ENCODE data around the gene OR1J1. TPM values are rescaled to one million over a fixed set of nuclear protein-coding genes. Genes with fewer than 3 reads are reported as not detected.

Gene OR1J1
- total RNA-seq, 1 experiment from 2014 or later = not detected

DNA sequence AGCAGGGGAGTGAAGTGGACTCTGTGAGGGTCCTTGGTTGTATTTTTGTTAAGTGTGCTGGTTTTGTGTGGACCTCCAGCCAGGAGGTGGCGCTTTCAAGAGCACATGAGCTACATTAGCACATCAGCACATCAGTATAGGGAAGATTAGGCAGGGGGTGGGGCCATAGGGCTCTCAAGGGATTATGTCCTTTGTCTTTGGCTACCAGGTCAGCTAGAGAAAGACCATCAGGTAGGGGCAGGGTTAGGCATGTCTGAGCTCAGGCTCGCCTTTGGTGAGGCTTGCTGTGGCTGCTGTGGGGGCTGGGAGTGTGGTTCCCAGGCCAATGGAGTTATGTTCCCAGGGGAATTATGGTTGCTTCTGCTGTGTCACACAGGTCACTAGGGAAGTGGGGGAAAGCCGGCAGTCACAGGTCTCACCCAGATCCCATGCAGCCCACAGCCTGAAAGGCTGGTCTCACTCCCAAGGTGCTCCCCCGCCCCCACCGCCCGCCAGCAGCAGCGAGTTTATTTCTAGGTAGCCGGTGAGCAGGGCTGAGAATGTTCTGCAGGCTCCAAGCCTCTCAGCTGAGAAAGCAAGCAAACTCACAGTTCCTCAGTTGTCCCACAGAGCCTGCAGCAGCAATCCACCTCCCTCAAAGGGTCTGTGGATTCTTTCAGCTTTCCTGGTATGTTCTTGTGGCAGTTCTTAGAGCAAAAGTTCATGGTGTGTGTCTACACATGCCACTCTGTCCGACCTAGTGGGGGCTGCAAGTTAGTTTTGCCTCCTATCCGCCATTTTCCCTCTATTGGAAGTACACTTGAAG, 13.7 kb downstream of the OR1J1 start:
- Histone ChIP-seq H3K9me3 (ENCODE audit: low read length) (no peaks in the 10 kb centered on the region), H3K4me1 (ENCODE audit: low read length) (peaks cover 6% of the 10 kb centered on the region; the same call in 1 of the 2 replicates), H3K36me3 (ENCODE audit: insufficient read depth, low read length) (no peaks in the 10 kb centered on the region), H3K4me2 (ENCODE audit: low read depth, low read length, poor library complexity, severe bottlenecking) (peak overlapping the region; percentile 68), H3K27me3 (ENCODE audit: low read length) (no peaks in the 10 kb centered on the region), H2AFZ (ENCODE audit: low read length) (peak overlapping the region; percentile 56), H3K9me2 (replicated peaks; ENCODE audit: insufficient read depth, low read length) (no peaks in the 10 kb centered on the region), H3K79me2 (ENCODE audit: low read length) (no peaks in the 10 kb centered on the region), H3K4me3 (ENCODE audit: low read length) (peak overlapping the region; percentile 58; the same call in 1 of the 2 replicates), H4K20me1 (ENCODE audit: insufficient read depth, low read depth, low read length) (no peaks in the 10 kb centered on the region), H3K27ac (ENCODE audit: low read length) (no peak overlapping the region), H3K9ac (ENCODE audit: low read length) (peak overlapping the region; percentile 40)
- peak; percentile 71 for DNase-seq

DNA sequence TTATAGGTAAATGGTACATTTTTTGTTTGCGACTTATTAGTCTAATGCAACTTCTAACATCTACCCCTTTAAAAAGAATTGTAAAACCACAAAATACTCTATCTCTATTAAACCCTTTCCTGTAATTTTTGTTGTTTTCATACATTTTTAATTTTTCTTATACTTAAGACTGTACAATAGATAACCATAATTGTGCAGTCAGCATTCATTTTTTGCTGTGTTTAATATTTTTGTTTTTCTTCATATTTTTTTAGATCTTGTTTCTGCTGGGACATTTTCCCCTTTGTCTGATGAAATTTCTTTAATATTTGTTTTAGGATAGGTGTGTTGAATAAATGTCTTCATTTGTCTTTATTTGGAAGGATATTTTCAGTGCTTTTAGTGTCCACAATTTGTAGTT, 19.9 kb downstream of the OR1J1 start:
- no peaks in the 10 kb centered on the region for H3K36me3 ChIP-seq (ENCODE audit: insufficient read depth, low read length)
- DNase-seq = no peak
- H3K4me3 ChIP-seq (ENCODE audit: low read length) = no peak overlapping the region
- no peaks in the 10 kb centered on the region for H3K79me2 ChIP-seq (ENCODE audit: low read length)
- no peaks in the 10 kb centered on the region for H4K20me1 ChIP-seq (ENCODE audit: insufficient read depth, low read depth, low read length)
- H3K4me2 ChIP-seq (ENCODE audit: low read depth, low read length, poor library complexity, severe bottlenecking) = no peak overlapping the region
- no peak overlapping the region for H3K27ac ChIP-seq (ENCODE audit: low read length)
- H3K9ac ChIP-seq (ENCODE audit: low read length) = no peak overlapping the region
- no peaks in the 10 kb centered on the region for H3K9me3 ChIP-seq (ENCODE audit: low read length)
- no peaks in the 10 kb centered on the region for H3K4me1 ChIP-seq (ENCODE audit: low read length)
- H3K9me2 ChIP-seq (replicated peaks; ENCODE audit: insufficient read depth, low read length) = no peaks in the 10 kb centered on the region
- no peak overlapping the region for H2AFZ ChIP-seq (ENCODE audit: low read length)
- no peaks in the 10 kb centered on the region; the same call in 1 of the 2 replicates for H3K27me3 ChIP-seq (ENCODE audit: low read length)

DNA sequence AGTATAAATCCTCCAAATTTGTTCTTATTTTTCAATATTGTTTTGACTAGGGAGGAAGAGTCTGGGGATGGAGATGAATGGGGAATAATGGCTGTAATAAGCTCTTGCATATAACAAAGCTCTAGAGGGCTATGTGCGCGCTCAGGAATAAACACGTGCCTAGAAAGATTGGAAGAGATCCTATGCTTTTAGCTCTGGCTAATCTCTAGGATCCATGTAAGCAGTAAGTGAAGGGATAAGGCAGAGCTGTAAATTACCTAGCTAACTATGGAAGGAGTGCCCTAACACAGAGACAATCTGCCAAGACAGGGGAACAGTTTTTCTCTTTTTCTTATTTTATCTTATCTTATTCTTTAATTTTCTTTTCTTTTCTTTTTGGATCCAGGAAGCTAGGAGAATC, 21.6 kb downstream of the OR1J1 start:
- Histone ChIP-seq H3K36me3 (ENCODE audit: insufficient read depth, low read length) (no peaks in the 10 kb centered on the region), H3K9ac (ENCODE audit: low read length) (no peak overlapping the region), H3K27me3 (ENCODE audit: low read length) (no peaks in the 10 kb centered on the region; the same call in 1 of the 2 replicates), H3K27ac (ENCODE audit: low read length) (no peak overlapping the region), H3K9me2 (replicated peaks; ENCODE audit: insufficient read depth, low read length) (no peaks in the 10 kb centered on the region), H3K4me2 (ENCODE audit: low read depth, low read length, poor library complexity, severe bottlenecking) (no peak overlapping the region), H3K79me2 (ENCODE audit: low read length) (no peaks in the 10 kb centered on the region), H3K4me3 (ENCODE audit: low read length) (no peak overlapping the region), H3K4me1 (ENCODE audit: low read length) (no peaks in the 10 kb centered on the region), H2AFZ (ENCODE audit: low read length) (no peak overlapping the region), H4K20me1 (ENCODE audit: insufficient read depth, low read depth, low read length) (no peaks in the 10 kb centered on the region), H3K9me3 (ENCODE audit: low read length) (no peaks in the 10 kb centered on the region)
- DNase-seq = no peak

DNA sequence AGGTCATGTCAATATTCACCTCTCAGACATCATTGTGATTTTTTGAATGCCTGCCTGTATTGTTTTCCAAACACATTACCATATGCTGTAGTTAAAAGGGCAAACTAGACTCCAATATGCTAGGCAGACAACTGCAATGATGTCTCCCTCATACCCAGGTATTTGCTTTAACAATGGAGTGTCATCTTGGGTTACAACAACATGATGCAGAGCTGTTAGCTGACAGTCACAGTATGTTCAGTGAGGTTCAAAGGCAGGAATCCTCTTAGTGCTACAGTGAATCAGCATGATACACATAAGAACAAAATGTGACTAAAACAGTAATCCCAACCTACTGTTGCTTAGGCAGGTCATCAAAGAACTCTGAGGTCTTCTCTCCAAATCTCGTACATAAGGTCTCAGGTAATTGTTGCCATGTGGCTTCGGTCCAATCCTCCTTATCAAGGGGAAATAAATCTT, 24.0 kb downstream of the OR1J1 start:
- no peak overlapping the region for H3K4me3 ChIP-seq (ENCODE audit: low read length)
- no peak overlapping the region for H3K4me2 ChIP-seq (ENCODE audit: low read depth, low read length, poor library complexity, severe bottlenecking)
- H3K4me1 ChIP-seq (ENCODE audit: low read length) = no peaks in the 10 kb centered on the region
- no peaks in the 10 kb centered on the region for H3K9me2 ChIP-seq (replicated peaks; ENCODE audit: insufficient read depth, low read length)
- no peaks in the 10 kb centered on the region; the same call in 1 of the 2 replicates for H3K27me3 ChIP-seq (ENCODE audit: low read length)
- H3K36me3 ChIP-seq (ENCODE audit: insufficient read depth, low read length) = no peaks in the 10 kb centered on the region
- no peaks in the 10 kb centered on the region for H3K79me2 ChIP-seq (ENCODE audit: low read length)
- H3K9ac ChIP-seq (ENCODE audit: low read length) = no peak overlapping the region
- no peaks in the 10 kb centered on the region for H4K20me1 ChIP-seq (ENCODE audit: insufficient read depth, low read depth, low read length)
- no peak overlapping the region for H3K27ac ChIP-seq (ENCODE audit: low read length)
- DNase-seq = no peak
- H3K9me3 ChIP-seq (ENCODE audit: low read length) = no peaks in the 10 kb centered on the region
- H2AFZ ChIP-seq (ENCODE audit: low read length) = no peak overlapping the region

DNA sequence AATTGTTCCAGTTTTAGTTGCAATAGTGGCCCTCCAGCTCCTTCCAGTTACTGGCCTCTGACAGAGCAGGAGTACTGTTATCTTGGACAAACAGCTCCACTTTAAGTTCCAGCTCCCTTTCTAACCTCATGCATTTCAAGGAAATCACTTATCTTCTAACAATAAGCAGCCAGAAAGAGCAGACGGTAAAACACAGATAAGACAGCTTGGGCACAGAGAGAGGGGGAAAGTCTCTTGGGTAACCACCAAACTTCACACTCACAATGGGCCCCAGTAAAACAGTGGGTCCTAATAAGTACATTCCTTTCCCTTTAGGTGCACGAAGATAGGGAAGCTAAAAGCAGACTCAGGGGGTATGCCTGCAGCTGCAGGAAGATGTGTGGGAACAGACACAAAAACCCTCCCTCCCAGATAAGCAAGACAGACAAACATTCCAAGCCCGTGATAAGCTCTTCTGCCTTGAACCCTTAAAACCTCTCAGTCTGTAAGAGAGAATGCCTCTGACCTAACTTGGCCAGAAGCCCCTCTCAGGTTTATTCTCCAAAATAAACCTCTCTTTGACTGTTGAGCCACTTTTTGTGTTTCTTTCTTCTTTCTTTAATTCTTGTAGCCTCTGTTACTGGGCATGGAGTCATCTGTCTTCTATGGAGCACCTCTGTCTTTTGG, 30.8 kb downstream of the OR1J1 start:
- H3K4me1 ChIP-seq (ENCODE audit: low read length) = no peaks in the 10 kb centered on the region
- H4K20me1 ChIP-seq (ENCODE audit: insufficient read depth, low read depth, low read length) = no peaks in the 10 kb centered on the region
- H3K27ac ChIP-seq (ENCODE audit: low read length) = no peak overlapping the region
- H2AFZ ChIP-seq (ENCODE audit: low read length) = no peak overlapping the region
- H3K9ac ChIP-seq (ENCODE audit: low read length) = no peak overlapping the region
- H3K9me3 ChIP-seq (ENCODE audit: low read length) = no peaks in the 10 kb centered on the region
- H3K4me2 ChIP-seq (ENCODE audit: low read depth, low read length, poor library complexity, severe bottlenecking) = no peak overlapping the region
- H3K27me3 ChIP-seq (ENCODE audit: low read length) = no peaks in the 10 kb centered on the region
- no peak for DNase-seq
- no peaks in the 10 kb centered on the region for H3K9me2 ChIP-seq (replicated peaks; ENCODE audit: insufficient read depth, low read length)
- no peaks in the 10 kb centered on the region for H3K79me2 ChIP-seq (ENCODE audit: low read length)
- H3K4me3 ChIP-seq (ENCODE audit: low read length) = no peak overlapping the region
- H3K36me3 ChIP-seq (ENCODE audit: insufficient read depth, low read length) = no peaks in the 10 kb centered on the region

DNA sequence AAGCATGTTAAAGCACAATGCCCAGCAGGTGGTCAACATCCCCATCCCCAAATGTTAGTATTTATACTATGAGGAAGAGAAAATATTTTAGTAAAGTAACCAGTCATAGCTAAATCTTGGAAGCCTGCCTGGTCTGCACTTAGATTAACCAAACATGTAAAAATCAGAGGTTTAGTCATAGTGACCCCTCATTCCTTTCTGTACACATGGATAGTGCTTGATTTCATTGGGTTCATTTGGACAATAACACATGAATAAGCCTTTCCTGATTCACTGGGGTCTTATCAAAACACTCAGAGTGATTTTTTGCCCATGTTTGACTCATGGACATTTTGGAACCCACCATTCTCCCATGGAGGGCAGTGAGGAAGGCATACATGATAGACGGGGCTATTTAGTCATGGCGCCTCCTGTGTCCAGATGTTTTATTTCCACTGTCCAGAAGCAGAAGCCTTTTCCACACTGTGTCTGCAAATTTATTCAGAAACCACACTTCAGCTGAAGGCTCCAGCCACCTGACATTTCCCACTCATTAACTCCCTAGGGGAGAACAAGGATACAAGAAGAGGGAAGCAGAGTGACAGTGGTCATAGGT, 32.5 kb downstream of the OR1J1 start:
- Histone ChIP-seq H2AFZ (ENCODE audit: low read length) (no peak overlapping the region), H3K9me2 (replicated peaks; ENCODE audit: insufficient read depth, low read length) (no peaks in the 10 kb centered on the region), H3K79me2 (ENCODE audit: low read length) (no peaks in the 10 kb centered on the region), H4K20me1 (ENCODE audit: insufficient read depth, low read depth, low read length) (no peaks in the 10 kb centered on the region), H3K27me3 (ENCODE audit: low read length) (no peaks in the 10 kb centered on the region), H3K4me2 (ENCODE audit: low read depth, low read length, poor library complexity, severe bottlenecking) (no peak overlapping the region), H3K27ac (ENCODE audit: low read length) (no peak overlapping the region), H3K4me1 (ENCODE audit: low read length) (no peaks in the 10 kb centered on the region), H3K9me3 (ENCODE audit: low read length) (no peaks in the 10 kb centered on the region), H3K36me3 (ENCODE audit: insufficient read depth, low read length) (no peaks in the 10 kb centered on the region), H3K4me3 (ENCODE audit: low read length) (no peak overlapping the region), H3K9ac (ENCODE audit: low read length) (no peak overlapping the region)
- DNase-seq = no peak

DNA sequence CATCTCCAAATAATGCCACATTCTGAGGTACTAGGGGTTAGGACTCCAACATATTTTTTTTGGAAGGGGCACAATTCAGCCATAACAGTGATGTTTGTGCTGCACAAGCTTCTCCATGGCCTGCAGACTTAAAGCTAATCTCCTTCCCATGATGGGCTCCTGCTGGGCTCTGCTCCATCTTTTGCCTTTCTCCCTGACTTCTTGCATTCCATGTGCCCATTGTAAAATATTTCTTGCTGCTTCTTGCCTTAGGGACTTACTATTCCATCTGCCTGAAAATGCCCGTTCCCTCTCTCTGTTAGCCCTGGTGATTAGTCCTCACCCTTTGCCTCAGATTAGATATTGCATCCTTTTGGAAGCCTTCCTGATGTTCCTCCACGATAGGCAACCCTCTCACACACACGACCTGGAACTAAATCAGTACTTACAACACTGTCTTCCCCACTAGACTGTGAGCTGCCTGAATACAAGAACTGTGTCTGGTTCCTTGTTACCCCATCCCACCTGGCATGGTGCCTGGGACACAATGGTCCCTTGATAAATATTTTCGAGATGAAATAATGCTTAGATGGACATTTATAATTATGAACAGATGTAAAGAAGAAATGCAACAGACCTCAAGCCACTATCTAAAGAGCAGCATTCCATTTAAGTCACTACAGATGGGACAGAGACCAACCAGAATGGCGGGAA, 33.5 kb downstream of the OR1J1 start:
- Histone ChIP-seq H3K27me3 (ENCODE audit: low read length) (no peaks in the 10 kb centered on the region), H3K79me2 (ENCODE audit: low read length) (no peaks in the 10 kb centered on the region), H3K4me3 (ENCODE audit: low read length) (no peak overlapping the region), H3K9me2 (replicated peaks; ENCODE audit: insufficient read depth, low read length) (no peaks in the 10 kb centered on the region), H2AFZ (ENCODE audit: low read length) (no peak overlapping the region), H3K9me3 (ENCODE audit: low read length) (no peaks in the 10 kb centered on the region), H3K9ac (ENCODE audit: low read length) (no peak overlapping the region), H3K4me2 (ENCODE audit: low read depth, low read length, poor library complexity, severe bottlenecking) (no peak overlapping the region), H3K27ac (ENCODE audit: low read length) (no peak overlapping the region), H4K20me1 (ENCODE audit: insufficient read depth, low read depth, low read length) (no peaks in the 10 kb centered on the region), H3K4me1 (ENCODE audit: low read length) (no peaks in the 10 kb centered on the region), H3K36me3 (ENCODE audit: insufficient read depth, low read length) (no peaks in the 10 kb centered on the region)
- no peak for DNase-seq

DNA sequence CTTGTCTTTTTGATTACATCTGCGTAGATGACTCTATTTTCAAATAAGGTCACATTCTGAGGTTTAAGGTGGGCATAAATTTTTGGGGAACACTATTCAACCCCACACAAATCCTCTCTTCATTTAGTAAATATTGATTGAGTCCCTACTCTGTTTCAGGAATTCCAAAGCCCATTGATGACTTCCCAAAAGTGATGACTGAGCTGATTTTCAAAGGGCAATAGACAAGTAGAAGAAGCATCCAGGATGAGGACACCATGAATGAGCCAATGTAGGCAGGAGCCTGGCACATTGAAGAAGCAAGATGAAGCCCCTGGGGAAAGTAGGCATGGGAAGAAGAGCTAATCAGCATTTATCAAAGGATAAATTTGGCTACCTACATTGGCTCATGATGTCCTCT, 35.2 kb downstream of the OR1J1 start:
- Histone ChIP-seq H3K9me3 (ENCODE audit: low read length) (no peaks in the 10 kb centered on the region), H3K4me3 (ENCODE audit: low read length) (no peak overlapping the region), H3K27me3 (ENCODE audit: low read length) (no peaks in the 10 kb centered on the region), H3K4me1 (ENCODE audit: low read length) (no peaks in the 10 kb centered on the region), H3K9me2 (replicated peaks; ENCODE audit: insufficient read depth, low read length) (no peaks in the 10 kb centered on the region), H2AFZ (ENCODE audit: low read length) (no peak overlapping the region), H3K4me2 (ENCODE audit: low read depth, low read length, poor library complexity, severe bottlenecking) (no peak overlapping the region), H3K27ac (ENCODE audit: low read length) (no peak overlapping the region), H3K36me3 (ENCODE audit: insufficient read depth, low read length) (no peaks in the 10 kb centered on the region), H3K9ac (ENCODE audit: low read length) (no peak overlapping the region), H3K79me2 (ENCODE audit: low read length) (no peaks in the 10 kb centered on the region), H4K20me1 (ENCODE audit: insufficient read depth, low read depth, low read length) (no peaks in the 10 kb centered on the region)
- no peak for DNase-seq
